HG03064 (cell line): ENCODE results near the gene PLSCR4.
"Not testable (repeated sequence)": the region's sequence is repeated elsewhere in the genome, so short reads cannot be mapped to it uniquely, and the experiment has no call there.

Experiments
- ATAC-seq: cut with Tn5 transposase; IDR thresholded peaks from one replicate; pipeline ENCODE4 v1.9.1; 2021; ENCODE audit warnings: low read depth; ENCODE audit not compliant: unreplicated experiment

PLSCR4 gene

GRCh38 chr3:146249921-146250320 lies 984 bp downstream of the PLSCR4 start:
- ATAC-seq = no peak

GRCh38 chr3:146247911-146248310 lies 3.0 kb downstream of the PLSCR4 start:
- ATAC-seq = no peak

- ATAC-seq = no peak
Measured at GRCh38 chr3:146246526-146246925, 4.4 kb downstream of the PLSCR4 start.

GRCh38 chr3:146243559-146243958 lies 7.3 kb downstream of the PLSCR4 start:
- ATAC-seq = no peak

- no peak for ATAC-seq
Measured at GRCh38 chr3:146241523-146242240, 9.2 kb downstream of the PLSCR4 start.

GRCh38 chr3:146233487-146233886 lies 17.4 kb downstream of the PLSCR4 start:
- no peak for ATAC-seq

- ATAC-seq = no peak
Measured at GRCh38 chr3:146227486-146227885, 23.4 kb downstream of the PLSCR4 start.

GRCh38 chr3:146226881-146227280 lies 24.0 kb downstream of the PLSCR4 start:
- ATAC-seq = no peak

GRCh38 chr3:146225458-146225857 lies 25.4 kb downstream of the PLSCR4 start:
- ATAC-seq = not testable (repeated sequence)

GRCh38 chr3:146223401-146224373 lies 27.2 kb downstream of the PLSCR4 start:
- ATAC-seq = no peak

- no peak for ATAC-seq
Measured at GRCh38 chr3:146222204-146223046, 28.5 kb downstream of the PLSCR4 start.

- no peak for ATAC-seq
Measured at GRCh38 chr3:146221276-146221675, 29.6 kb downstream of the PLSCR4 start.

- ATAC-seq = no peak
Measured at GRCh38 chr3:146218880-146219866, 31.7 kb downstream of the PLSCR4 start.

- no peak for ATAC-seq
Measured at GRCh38 chr3:146217324-146217723, 33.6 kb downstream of the PLSCR4 start.

GRCh38 chr3:146214493-146214892 lies 36.4 kb downstream of the PLSCR4 start:
- ATAC-seq = no peak

- no peak for ATAC-seq
Measured at GRCh38 chr3:146209371-146209770, 41.5 kb downstream of the PLSCR4 start.

GRCh38 chr3:146203776-146204175 lies 47.1 kb downstream of the PLSCR4 start:
- no peak for ATAC-seq

GRCh38 chr3:146200461-146201220 lies 50.3 kb downstream of the PLSCR4 start:
- no peak for ATAC-seq

- no peak for ATAC-seq
Measured at GRCh38 chr3:146199762-146200161, 51.1 kb downstream of the PLSCR4 start.
